Endothelial cell of umbilical vein (primary cell): ENCODE results near the gene SFT2D1. TPM values are rescaled to one million over a fixed set of nuclear protein-coding genes. Genes with fewer than 3 reads are reported as not detected.

Experiments used
- BruUV-seq: library from RNA; stranded (reverse); fragments of 400-500 nt; replicated peaks from 2 replicates; lab custom pipeline; 2021; lab: Mats Ljungman, UMichigan
- CTCF ChIA-PET: fragments of 300-600, 350-600 bp; sonication (Branson Sonifier 250); formaldehyde crosslinking; loops from one replicate; lab custom pipeline; 2021; ENCODE audit warnings: antibody characterized with exemption, inconsistent platforms; lab: Charles Lee
- POLR2A ChIA-PET: fragments of 300-600, 350-600 bp; sonication (Branson Sonifier 250); formaldehyde crosslinking; loops from one replicate; lab custom pipeline; 2021; ENCODE audit warnings: antibody characterized with exemption, inconsistent platforms; lab: Charles Lee
- DNase-seq: peaks from one replicate; pipeline ENCODE4 v3.0.0-alpha.2; 2011; ENCODE audit warnings: low read depth, low spot score
- FAIRE-seq: peaks from 2 replicates; lab custom pipeline; 2011; peaks lifted over from hg19 to GRCh38; lab: Jason Lieb, UNC
- H2AFZ ChIP-seq: 2 replicates; pipeline ENCODE4 v1.6.0; 2012; ENCODE audit warnings: low read depth, low read length, control low read depth, inconsistent platforms
- H3K27ac ChIP-seq: 2 replicates; pipeline ENCODE4 v1.5.1; 2011; ENCODE audit warnings: low read depth, mild to moderate bottlenecking, control low read depth, low read length, moderate library complexity; ENCODE audit not compliant: insufficient read depth
- H3K27me3 ChIP-seq, 2 experiments: 2 replicates each; pipeline versions ENCODE4 v1.6.0 to v1.6.1; 2011; ENCODE audit warnings: low read length in 2 of 2, mixed read lengths in 1 of 2; ENCODE audit not compliant: control insufficient read depth in 2 of 2, insufficient read depth in 2 of 2
- H3K36me3 ChIP-seq, 2 experiments: 2 replicates in 1 of 2; 3 replicates in 1 of 2; pipeline ENCODE4 v1.5.1; 2011; ENCODE audit warnings: low read length in 2 of 2, mild to moderate bottlenecking in 1 of 2, moderate library complexity in 1 of 2; ENCODE audit not compliant: control insufficient read depth in 2 of 2, insufficient read depth in 2 of 2; ENCODE audit errors: extremely low read depth in 1 of 2
- H3K4me1 ChIP-seq: 3 replicates; pipeline ENCODE4 v1.5.1; 2011; ENCODE audit warnings: mild to moderate bottlenecking, low read length; ENCODE audit not compliant: control insufficient read depth, insufficient read depth; ENCODE audit errors: extremely low read depth
- H3K4me2 ChIP-seq: 2 replicates; pipeline ENCODE4 v1.6.1; 2011; ENCODE audit warnings: low read length, control low read depth, mixed read lengths; ENCODE audit not compliant: insufficient read depth
- H3K4me3 ChIP-seq, 3 experiments: fragments of 200-600 bp in 1 of 3; sonication (generic), shearing (Covaris generic) in 1 of 3; replicated peaks in 1 of 3; 2 replicates each; pipeline ENCODE4 v1.5.1; 2011 to 2016; ENCODE audit warnings: control low read depth in 3 of 3, low read length in 3 of 3, mild to moderate bottlenecking in 2 of 3, inconsistent platforms in 1 of 3, low read depth in 1 of 3, moderate library complexity in 1 of 3; ENCODE audit not compliant: insufficient read depth in 1 of 3
- H3K79me2 ChIP-seq: 2 replicates; pipeline ENCODE4 v1.6.0; 2012; ENCODE audit warnings: low read length, inconsistent platforms; ENCODE audit not compliant: control insufficient read depth, insufficient read depth
- H3K9ac ChIP-seq: replicated peaks from 2 replicates; pipeline ENCODE3; 2011; ENCODE audit warnings: low read length, control low read depth; ENCODE audit not compliant: insufficient read depth; ENCODE audit errors: extremely low read depth
- H3K9me1 ChIP-seq: replicated peaks from 3 replicates; pipeline ENCODE4 v1.6.0; 2011; ENCODE audit warnings: mild to moderate bottlenecking, low read length; ENCODE audit not compliant: control insufficient read depth, insufficient read depth; ENCODE audit errors: extremely low read depth
- H3K9me3 ChIP-seq: replicated peaks from 2 replicates; pipeline ENCODE4 v1.5.1; 2012; ENCODE audit warnings: low read length, inconsistent platforms; ENCODE audit not compliant: control insufficient read depth, insufficient read depth
- H4K20me1 ChIP-seq: replicated peaks from 2 replicates; pipeline ENCODE3; 2011; ENCODE audit warnings: mild to moderate bottlenecking, low read length; ENCODE audit not compliant: control insufficient read depth, insufficient read depth; ENCODE audit errors: extremely low read depth
- CTCF ChIP-seq, 2 donors: IDR thresholded peaks; 1 replicate in 1 of 2; 2 replicates in 1 of 2; pipeline ENCODE4 v1.5.1; 2011; ENCODE audit warnings: low read length in 2 of 2, mild to moderate bottlenecking in 2 of 2, moderate library complexity in 2 of 2, control low read depth in 1 of 2, inconsistent platforms in 1 of 2, low read depth in 1 of 2; ENCODE audit not compliant: insufficient read depth in 1 of 2; ENCODE audit errors: extremely low read depth in 1 of 2
- EZH2 ChIP-seq: IDR thresholded peaks from 2 replicates; pipeline ENCODE4 v1.6.1; 2012; ENCODE audit warnings: borderline replicate concordance, low read depth, mild to moderate bottlenecking, moderate library complexity, low read length, inconsistent platforms; ENCODE audit not compliant: severe bottlenecking
- FOS ChIP-seq: IDR thresholded peaks from 2 replicates; pipeline ENCODE4 v1.6.1; 2011; ENCODE audit warnings: mild to moderate bottlenecking, low read length, moderate library complexity, borderline replicate concordance; ENCODE audit not compliant: insufficient read depth
- GATA2 ChIP-seq: IDR thresholded peaks from 2 replicates; pipeline ENCODE4 v1.7.0; 2011; ENCODE audit warnings: low read depth, mild to moderate bottlenecking, moderate library complexity, mixed read lengths, low read length; ENCODE audit not compliant: insufficient read length, insufficient read depth
- JUN ChIP-seq: IDR thresholded peaks from 2 replicates; pipeline ENCODE4 v1.6.1; 2011; ENCODE audit warnings: borderline replicate concordance, low read depth; ENCODE audit not compliant: insufficient read length, insufficient read depth
- MAX ChIP-seq: IDR thresholded peaks from 2 replicates; pipeline ENCODE4 v1.6.1; 2011; ENCODE audit not compliant: insufficient read depth, insufficient read length
- MYC ChIP-seq: IDR thresholded peaks from one replicate; pipeline ENCODE4 v1.6.1; 2011; ENCODE audit warnings: mild to moderate bottlenecking, low read depth, low read length
- POLR2A ChIP-seq: IDR thresholded peaks from 2 replicates; pipeline ENCODE4 v1.6.1; 2012; ENCODE audit warnings: low read depth, mild to moderate bottlenecking, control low read depth, low read length
- POLR2AphosphoS5 ChIP-seq: IDR thresholded peaks from 2 replicates; pipeline ENCODE4 v1.6.1; 2012; ENCODE audit warnings: low read depth, mild to moderate bottlenecking, control low read depth, low read length, moderate library complexity; ENCODE audit not compliant: insufficient read depth
- dilution Hi-C: fragments of 300-500 bp; cut with MboI; formaldehyde crosslinking; loops from one replicate; pipeline ENCODE4 v1.15.0; 2019; ENCODE audit warnings: low sequenced_read_pairs; ENCODE audit not compliant: extremely low pct_ligation_motif_present
- intact Hi-C: fragments of 100-400 bp; cut with micrococcal nuclease; formaldehyde crosslinking; loops from one replicate; pipeline ENCODE4 v1.10.0; 2022
- polyA plus RNA-seq, 4 experiments: library from polyadenylated mRNA; depleted of rRNA in 3 of 4; stranded (reverse) in 3 of 4; unstranded in 1 of 4; fragments of >200 nt; gene quantifications; 2 replicates each; pipeline versions ENCODE4 v1.2.1 to v1.2.3, GENCODE V29; 2011 to 2012; ENCODE audit warnings: missing spikeins in 1 of 4
- total RNA-seq: library from RNA; stranded (reverse); gene quantifications from 2 replicates; pipeline ENCODE4 v1.2.3, GENCODE V29; 2021

Gene SFT2D1
- total and polyA plus RNA-seq, 2 donors (not counting 3 experiments of a cell fraction or from before 2014, with no cell fraction given) = 22.9 to 30.6 TPM

DNA sequence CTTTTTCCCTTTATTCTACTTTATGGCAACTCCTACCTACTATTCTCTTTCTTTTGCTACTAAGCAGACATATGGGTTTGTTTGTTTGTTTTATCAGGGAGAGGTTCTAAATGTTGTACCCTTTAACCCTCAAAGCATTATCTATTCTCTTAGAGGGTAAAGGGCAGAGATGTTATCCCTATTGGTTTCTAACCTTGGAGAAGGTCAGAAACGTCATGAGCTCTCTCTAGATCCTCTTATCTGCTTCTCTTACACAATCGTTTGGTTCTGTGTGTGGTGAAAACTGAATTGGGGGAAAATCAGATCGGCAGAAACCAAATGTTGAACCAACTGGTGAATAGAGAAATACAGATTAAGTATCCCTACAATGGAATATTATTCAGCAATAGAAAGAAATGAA, 46.8 kb upstream of the SFT2D1 start:
- POLR2A ChIA-PET = no interaction called here
- Histone ChIP-seq H3K9me1 (no peaks in the 10 kb centered on the region), H3K9me3 (no peaks in the 10 kb centered on the region), H3K79me2 (no peaks in the 10 kb centered on the region), H3K9ac (no peak overlapping the region), H3K4me1 (no peaks in the 10 kb centered on the region), H4K20me1 (no peaks in the 10 kb centered on the region), H3K36me3 (no peaks in the 10 kb centered on the region), H3K27me3 (peaks cover 4 to 7% of the 10 kb centered on the region in 2 experiments), H3K4me2 (no peak overlapping the region), H2AFZ (no peak overlapping the region), H3K4me3 (no peak overlapping the region), H3K27ac (no peak overlapping the region)
- no peak for DNase-seq
- TF ChIP-seq JUN (no peak), MAX (no peak), GATA2 (no peak), MYC (no peak), POLR2AphosphoS5 (no peak), CTCF (IDR thresholded peaks at IDR 0.05; ENCODE audit: extremely low read depth in 1 of 2, insufficient read depth in 1 of 2, low read depth in 1 of 2, low read length in 2 of 2) (no peak), EZH2 (no peak), FOS (no peak), POLR2A (no peak)
- intact Hi-C loops = no loop called here
- BruUV-seq = no TSS peak
- dilution Hi-C loops = no loop called here
- CTCF ChIA-PET = interaction anchor here (1.4 to 3.3 kb wide), 4 partner anchors 11 to 113 kb away, joined by 3 to 17 read pairs (median 6); no protein-coding TSS in a partner anchor
- FAIRE-seq = no peak
